ENCODE data around the gene KLHL6. TPM values are rescaled to one million over a fixed set of nuclear protein-coding genes. Genes with fewer than 3 reads are reported as not detected.
"Not testable (repeated sequence)": the region's sequence is repeated elsewhere in the genome, so short reads cannot be mapped to it uniquely, and the experiment has no call there.

Gene KLHL6
- total RNA-seq, 1 donor, result 24.9 TPM

DNA sequence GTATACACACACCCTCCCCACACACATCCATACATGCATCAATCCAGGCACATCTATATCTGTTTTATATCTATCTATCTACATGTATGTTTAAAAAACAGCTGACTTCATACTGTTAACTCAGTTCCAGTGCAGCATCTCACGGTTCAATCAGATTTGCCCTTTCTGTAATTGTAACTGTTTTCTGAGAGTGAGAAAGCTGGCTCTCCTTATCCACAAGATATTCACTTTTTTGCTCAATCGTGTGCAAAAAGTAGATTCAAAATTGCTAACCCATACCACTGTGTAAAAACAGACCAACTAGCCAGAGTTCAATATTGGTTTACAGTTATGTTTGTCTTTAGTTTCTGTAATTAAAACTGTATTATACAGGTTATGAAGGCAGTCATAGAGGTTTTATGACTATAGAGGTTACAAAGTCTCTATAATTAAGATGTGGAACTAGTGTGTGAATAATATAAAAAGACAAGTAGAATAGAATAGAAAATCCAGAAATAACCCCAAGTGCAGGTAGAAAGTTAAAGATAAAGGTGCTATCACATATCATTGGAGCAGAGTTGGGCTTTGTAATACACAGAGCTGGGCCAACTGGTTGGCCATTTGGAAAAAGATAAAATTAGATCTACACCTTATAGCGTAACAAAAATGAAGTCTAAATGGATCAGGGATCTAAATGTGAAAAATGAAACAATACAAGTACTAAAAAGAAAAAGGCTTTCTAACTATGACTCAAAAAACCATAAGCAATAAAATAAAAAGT, 107.0 kb downstream of the KLHL6 start:
- Histone ChIP-seq H3K4me3 (ENCODE audit: low read length) (peak overlapping the region; percentile 64), H3K4me1 (ENCODE audit: insufficient read depth, low read length) (peaks cover 13% of the 10 kb centered on the region), H3K27me3 (ENCODE audit: insufficient read depth, low read length) (no peaks in the 10 kb centered on the region), H3K9me3 (ENCODE audit: low read depth, low read length) (peaks cover 12% of the 10 kb centered on the region)

DNA sequence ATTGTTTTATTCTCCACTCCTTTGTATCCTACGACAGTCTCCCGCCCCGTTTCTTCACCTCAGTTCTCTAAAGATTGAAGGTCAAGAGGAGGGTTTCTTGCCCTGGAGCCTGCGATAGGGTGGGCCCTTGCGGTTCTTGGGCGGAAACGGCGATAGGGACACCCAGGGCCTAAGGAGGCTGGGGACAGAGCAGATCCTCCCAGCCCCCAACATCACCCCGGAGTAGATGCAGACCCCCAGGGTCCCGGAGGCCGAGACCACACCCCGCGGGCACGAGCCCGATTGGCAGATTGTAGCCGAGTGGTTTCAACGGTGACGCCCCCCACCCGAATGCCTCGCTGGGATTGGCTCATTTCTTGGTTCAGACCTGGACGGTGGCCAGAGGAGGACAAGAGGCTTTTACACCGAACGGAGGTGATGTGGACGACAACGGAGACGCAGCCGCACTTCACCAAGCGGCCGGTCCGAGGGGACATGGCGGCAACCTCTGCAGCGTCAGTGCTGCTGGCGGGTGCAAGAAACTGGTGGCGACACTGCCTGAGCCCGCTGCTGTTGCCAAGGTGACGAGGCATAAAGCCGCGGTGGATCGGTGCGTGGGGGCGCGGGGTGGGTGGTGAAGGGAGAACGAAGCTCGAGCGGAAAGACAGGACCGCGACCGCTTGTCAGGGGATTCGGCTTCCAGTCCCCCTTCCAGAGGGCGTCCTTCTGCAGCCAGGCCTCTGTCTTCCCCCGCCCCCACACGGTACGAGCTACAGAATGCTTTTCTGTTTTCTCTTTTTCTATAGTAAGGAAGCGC, 108.1 kb downstream of the KLHL6 start:
- Histone ChIP-seq H3K27me3 (ENCODE audit: insufficient read depth, low read length) (no peaks in the 10 kb centered on the region), H3K9me3 (ENCODE audit: low read depth, low read length) (peaks cover 18% of the 10 kb centered on the region), H3K4me1 (ENCODE audit: insufficient read depth, low read length) (peaks cover 13% of the 10 kb centered on the region), H3K4me3 (ENCODE audit: low read length) (peak overlapping the region; percentile 64)

DNA sequence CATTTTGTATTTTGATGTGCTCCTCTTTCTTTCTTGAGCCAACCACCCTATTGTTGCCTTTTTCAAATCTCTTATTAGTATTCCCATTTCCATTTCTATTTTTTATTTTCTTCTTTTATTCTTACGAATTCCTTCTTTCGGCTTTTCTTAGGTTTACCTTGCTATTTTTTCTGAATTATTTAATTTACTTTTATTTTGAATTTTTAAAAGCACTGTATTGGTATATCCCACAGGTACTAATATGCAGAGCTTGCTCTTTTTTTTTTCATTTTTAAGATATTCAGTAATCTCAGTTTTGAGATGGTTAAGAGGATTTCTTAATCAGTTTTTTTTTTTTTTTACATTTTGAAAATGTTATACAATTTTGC, 108.7 kb downstream of the KLHL6 start:
- Histone ChIP-seq H3K9me3 (ENCODE audit: low read depth, low read length) (peaks cover 18% of the 10 kb centered on the region), H3K4me3 (ENCODE audit: low read length) (peak overlapping the region; percentile 64), H3K4me1 (ENCODE audit: insufficient read depth, low read length) (peaks cover 13% of the 10 kb centered on the region), H3K27me3 (ENCODE audit: insufficient read depth, low read length) (no peaks in the 10 kb centered on the region)

DNA sequence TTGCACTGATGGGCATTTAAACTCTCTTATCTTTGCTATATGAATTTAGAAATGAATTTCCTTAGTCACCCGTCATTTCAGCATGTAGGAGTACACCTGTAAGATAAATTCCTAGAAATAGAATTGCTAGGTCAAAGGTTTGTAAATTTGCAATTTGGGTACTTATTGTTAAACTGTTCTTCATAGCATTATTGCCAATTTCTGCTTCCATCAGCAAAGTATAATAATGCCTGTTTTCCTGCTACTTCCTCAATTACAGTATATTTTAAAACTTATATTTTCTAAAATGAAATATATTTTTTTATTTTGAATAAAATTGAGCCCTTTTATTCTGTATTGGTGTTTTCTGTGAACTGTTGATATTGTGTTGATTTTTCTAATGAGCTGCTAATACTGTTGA, 110.8 kb downstream of the KLHL6 start:
- Histone ChIP-seq H3K27me3 (ENCODE audit: insufficient read depth, low read length) (no peaks in the 10 kb centered on the region), H3K4me3 (ENCODE audit: low read length) (no peak overlapping the region), H3K4me1 (ENCODE audit: insufficient read depth, low read length) (peaks cover 24% of the 10 kb centered on the region), H3K9me3 (ENCODE audit: low read depth, low read length) (peaks cover 18% of the 10 kb centered on the region)

DNA sequence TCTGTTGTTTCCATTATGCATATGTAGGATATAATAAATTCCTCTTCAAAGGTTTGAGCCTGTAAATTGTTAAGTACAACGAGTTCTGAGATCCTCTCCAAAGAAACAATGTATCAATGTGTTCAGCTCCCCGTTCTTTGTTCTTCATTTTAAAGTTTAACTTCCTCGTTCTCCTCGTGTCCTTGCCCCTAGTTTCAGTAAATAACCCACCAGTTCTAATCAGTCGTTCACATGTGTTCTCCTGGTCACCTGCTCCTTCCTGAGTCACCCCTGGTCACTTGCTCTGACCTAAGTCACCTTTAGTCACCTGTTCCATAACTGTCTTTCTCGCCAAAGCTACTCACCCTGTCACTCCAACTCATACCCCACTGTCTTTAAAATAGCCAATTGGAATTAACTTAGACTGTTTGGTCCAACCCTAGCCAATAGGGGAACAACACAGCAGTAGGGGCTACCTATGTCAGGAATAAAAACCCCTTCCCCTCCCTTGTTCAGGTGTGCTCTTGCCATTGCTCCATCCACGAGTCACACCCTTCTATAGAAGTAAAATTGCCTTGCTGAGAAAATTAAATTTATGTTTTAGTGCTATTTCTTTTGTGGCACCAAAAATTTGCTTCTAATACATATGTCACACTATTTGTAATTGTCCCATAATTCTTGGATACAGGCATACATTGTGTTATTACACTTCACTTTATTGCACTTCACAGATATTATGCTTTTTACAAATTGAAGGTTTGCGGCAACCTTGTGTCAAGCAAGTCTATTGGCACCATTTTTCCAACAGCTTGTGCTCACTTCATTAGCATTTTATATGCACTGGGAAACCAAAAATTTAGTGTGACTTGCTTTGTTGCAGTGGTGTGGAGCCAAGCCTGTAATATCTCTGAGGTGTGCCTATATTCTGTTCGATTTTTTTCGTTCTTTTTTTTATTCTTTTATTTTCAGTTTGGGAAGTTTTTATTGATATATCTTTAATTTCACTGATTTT, 111.8 kb downstream of the KLHL6 start:
- Histone ChIP-seq H3K4me1 (ENCODE audit: insufficient read depth, low read length) (peaks cover 34% of the 10 kb centered on the region), H3K27me3 (ENCODE audit: insufficient read depth, low read length) (no peaks in the 10 kb centered on the region), H3K4me3 (ENCODE audit: low read length) (no peak overlapping the region), H3K9me3 (ENCODE audit: low read depth, low read length) (peaks cover 18% of the 10 kb centered on the region)

DNA sequence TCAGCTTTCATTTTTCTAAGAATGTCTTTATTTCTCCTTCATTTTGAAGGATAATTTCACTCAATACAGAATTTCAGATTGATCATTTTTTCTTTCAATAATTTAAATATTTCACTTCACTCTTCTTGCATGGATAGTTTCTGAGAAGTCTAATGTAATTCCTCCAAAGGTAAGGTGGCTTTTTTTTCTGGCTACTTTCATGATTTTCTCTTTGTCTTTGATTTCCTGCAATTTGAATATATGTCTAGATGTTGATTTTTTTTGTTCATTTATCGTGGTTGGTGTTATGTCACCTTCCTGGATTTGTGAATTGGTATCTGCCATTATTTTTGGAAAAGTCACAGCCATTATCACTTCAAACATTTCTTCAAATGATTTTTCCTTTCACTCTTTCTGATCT, 112.5 kb downstream of the KLHL6 start:
- Histone ChIP-seq H3K9me3 (ENCODE audit: low read depth, low read length) (peaks cover 18% of the 10 kb centered on the region), H3K4me3 (ENCODE audit: low read length) (no peak overlapping the region), H3K27me3 (ENCODE audit: insufficient read depth, low read length) (no peaks in the 10 kb centered on the region), H3K4me1 (ENCODE audit: insufficient read depth, low read length) (peaks cover 30% of the 10 kb centered on the region)

DNA sequence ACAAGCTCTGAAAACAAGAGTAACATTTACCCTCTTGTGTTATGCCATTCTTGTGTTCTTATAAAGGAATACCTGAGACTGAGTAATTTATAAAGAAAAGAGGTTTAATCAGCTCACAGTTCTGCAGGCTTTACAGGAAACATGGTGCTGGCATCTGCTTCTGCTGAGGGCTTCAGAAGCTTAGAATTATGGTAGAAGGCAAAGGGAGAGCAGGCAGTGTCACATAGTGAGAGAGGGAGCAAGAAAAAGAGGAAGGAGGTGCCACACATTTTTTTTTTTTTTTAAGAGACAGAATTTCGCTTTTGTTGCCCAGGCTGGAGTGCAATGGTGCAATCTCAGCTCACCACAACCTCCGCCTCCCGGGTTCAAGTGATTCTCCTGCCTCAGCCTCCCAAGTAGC, 115.0 kb downstream of the KLHL6 start:
- Histone ChIP-seq H3K9me3 (ENCODE audit: low read depth, low read length) (peaks cover 18% of the 10 kb centered on the region), H3K4me1 (ENCODE audit: insufficient read depth, low read length) (peaks cover 21% of the 10 kb centered on the region)
- not testable (repeated sequence) for H3K4me3 ChIP-seq (ENCODE audit: low read length); H3K27me3 ChIP-seq (ENCODE audit: insufficient read depth, low read length)

DNA sequence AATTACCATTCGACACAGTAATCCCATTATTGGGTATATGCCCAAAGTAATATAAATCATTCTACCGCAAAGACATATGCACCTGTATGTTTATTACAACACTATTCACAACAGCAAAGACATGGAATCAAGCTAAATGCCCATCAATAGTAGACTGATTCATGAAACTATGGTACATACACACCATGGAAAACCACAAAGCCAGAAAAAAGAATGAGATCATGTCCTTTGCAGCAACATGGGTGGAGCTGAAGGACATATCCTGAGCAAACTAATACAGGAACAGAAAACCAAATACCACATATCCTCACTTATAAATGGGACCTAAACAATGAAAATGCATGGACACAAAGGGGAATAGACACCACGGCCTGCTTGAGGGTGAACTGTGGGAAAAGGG, 116.0 kb downstream of the KLHL6 start:
- Histone ChIP-seq H3K4me1 (ENCODE audit: insufficient read depth, low read length) (peaks cover 21% of the 10 kb centered on the region), H3K27me3 (ENCODE audit: insufficient read depth, low read length) (no peaks in the 10 kb centered on the region), H3K9me3 (ENCODE audit: low read depth, low read length) (peaks cover 15% of the 10 kb centered on the region), H3K4me3 (ENCODE audit: low read length) (no peak overlapping the region)

DNA sequence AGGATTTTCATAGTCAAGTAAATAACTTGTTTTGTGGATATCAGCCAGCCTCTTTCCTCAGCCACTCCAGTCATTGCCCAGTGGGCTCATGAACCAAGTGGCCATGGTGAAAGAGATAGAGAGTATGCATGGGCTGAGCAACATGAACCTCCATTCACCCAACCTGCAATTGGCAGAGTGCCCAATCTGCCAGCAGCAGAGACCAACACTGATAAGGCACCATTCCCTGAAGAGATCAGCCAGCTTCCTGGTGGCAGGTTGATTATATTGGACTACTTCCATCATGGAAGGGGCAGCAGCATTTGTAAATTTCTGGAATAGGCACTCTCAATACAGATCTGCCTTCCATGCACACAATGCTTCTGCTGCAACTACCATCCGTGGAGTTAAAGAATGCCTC, 116.8 kb downstream of the KLHL6 start:
- Histone ChIP-seq H3K9me3 (ENCODE audit: low read depth, low read length) (peaks cover 8% of the 10 kb centered on the region), H3K4me3 (ENCODE audit: low read length) (no peak overlapping the region), H3K27me3 (ENCODE audit: insufficient read depth, low read length) (no peaks in the 10 kb centered on the region), H3K4me1 (ENCODE audit: insufficient read depth, low read length) (peaks cover 21% of the 10 kb centered on the region)

DNA sequence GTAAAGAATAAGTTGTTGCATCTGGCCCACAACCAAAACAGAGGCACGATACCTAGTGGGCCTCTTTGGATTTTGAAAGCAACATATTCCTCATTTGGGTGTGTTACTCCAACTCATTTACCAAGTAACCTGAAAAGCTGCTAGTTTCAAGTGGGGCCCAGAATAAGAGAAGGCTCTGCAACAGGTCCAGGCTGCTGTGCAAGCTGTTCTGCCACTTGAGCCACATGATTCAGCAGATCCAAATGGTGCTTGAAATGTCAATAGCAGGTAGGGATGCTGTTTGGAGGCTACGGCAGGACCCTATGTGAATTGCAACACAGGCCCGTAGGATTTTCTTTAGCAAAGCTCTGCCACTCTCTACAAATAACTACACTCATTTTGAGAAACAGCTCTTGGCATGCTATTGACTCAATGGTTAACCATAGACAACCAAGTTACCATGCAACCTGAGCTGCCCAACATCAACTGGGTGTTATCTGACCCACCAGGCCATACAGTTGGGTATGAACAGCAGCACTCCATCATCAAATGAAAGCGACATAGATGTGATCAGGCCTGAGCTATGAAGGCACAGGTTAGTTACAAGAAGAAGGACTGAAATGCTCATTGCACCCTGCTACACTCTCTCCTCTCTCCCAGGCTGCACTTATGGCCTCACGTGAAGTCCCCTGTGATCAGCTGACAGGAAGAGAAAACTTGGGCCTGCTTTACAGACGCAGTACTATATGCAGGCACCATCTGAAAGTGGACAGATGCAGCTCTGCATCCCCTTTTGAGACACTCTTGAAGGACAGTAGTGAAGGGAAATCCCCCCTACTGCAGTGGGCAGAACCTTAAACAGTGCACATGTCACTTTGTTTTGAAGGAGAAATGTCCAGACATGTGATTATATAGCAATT, 117.6 kb downstream of the KLHL6 start:
- no peak overlapping the region for H3K4me3 ChIP-seq (ENCODE audit: low read length)
- H3K4me1 ChIP-seq (ENCODE audit: insufficient read depth, low read length), result peaks cover 21% of the 10 kb centered on the region
- no peaks in the 10 kb centered on the region for H3K9me3 ChIP-seq (ENCODE audit: low read depth, low read length)
- H3K27me3 ChIP-seq (ENCODE audit: insufficient read depth, low read length), result no peaks in the 10 kb centered on the region

Other genes starting within 250 kb of the KLHL6 start
- 2.9 TPM for gene MCF2L2, start 127.1 kb downstream of the KLHL6 start, total RNA-seq
- gene KLHL24, start 79.9 kb upstream of the KLHL6 start, total RNA-seq, result 242 TPM
- 17.0 TPM for gene YEATS2, start 142.1 kb upstream of the KLHL6 start, total RNA-seq

All from mononuclear cell (primary cell).